ENCODE data around the gene APOC3.
A peak's percentile ranks its signal among the peaks of the same experiment; 100 is the strongest.

The APOC3 gene

DNA sequence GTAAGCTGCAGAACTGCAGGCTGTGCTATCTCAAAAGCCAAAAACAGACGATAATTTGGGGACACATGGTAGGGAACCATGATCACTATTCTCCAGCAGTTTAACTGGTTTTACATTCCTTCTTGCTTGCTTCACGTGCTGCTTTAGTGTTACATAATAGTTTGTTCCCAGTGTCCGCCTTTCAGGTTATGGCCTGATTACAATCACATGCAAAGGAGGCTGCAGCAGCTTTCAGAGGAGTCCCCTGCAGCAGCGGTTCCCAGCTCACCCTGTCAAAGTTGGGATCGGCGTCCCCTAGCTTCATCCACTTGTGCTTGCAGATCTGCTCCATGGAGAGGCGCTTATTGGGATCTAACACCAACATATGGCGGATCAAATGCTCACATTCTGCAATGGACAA is 46.9 kb downstream of the APOC3 start:
- TF ChIP-seq, protein P1, sequence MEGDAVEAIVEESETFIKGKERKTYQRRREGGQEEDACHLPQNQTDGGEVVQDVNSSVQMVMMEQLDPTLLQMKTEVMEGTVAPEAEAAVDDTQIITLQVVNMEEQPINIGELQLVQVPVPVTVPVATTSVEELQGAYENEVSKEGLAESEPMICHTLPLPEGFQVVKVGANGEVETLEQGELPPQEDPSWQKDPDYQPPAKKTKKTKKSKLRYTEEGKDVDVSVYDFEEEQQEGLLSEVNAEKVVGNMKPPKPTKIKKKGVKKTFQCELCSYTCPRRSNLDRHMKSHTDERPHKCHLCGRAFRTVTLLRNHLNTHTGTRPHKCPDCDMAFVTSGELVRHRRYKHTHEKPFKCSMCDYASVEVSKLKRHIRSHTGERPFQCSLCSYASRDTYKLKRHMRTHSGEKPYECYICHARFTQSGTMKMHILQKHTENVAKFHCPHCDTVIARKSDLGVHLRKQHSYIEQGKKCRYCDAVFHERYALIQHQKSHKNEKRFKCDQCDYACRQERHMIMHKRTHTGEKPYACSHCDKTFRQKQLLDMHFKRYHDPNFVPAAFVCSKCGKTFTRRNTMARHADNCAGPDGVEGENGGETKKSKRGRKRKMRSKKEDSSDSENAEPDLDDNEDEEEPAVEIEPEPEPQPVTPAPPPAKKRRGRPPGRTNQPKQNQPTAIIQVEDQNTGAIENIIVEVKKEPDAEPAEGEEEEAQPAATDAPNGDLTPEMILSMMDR (IDR thresholded peaks at IDR 0.05; ENCODE audit: low read depth, low read length): no peak
- no peak for DNase-seq (ENCODE audit: extremely low read depth, low read depth)

DNA sequence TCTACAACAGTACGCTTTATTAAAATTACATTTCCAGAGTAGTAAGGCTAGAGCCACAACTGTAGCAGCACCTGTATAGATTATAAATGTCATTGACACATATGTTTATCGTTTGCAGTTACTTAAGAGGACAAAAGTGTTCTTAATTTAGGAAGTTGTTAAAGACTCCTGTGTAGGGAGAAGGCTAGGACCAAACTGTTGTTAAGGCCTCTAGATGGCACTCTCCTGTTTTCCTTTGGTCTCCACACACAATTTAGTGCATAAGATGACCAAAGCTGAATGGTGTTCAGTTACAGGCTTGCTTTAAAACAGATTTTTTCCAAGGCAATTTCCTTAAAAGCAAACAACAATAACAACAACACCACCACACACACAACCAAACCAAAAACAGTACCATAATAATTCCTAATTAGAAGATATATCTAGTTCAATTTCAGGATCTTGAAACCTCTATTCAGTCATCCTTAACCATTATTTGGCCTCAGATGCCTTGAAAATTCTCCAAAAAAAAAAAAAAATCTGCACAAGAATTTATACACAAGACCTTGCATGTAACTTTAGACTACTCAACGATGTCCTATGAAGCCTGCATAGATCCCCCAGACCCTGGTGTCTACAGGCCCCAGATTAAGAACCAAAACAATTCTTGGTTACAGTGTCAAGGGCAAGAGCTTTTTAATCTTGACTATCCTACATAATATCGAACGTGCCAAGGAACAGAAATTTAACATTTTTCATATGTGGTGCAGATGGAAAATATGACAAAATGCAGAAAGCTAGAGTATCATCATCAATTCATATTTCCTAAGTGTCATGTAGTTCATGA is 50.3 kb downstream of the APOC3 start:
- TF ChIP-seq, protein P1 (IDR thresholded peaks at IDR 0.05; ENCODE audit: low read depth, low read length): peak; percentile 80
- DNase-seq (ENCODE audit: extremely low read depth, low read depth): peak; percentile 70

DNA sequence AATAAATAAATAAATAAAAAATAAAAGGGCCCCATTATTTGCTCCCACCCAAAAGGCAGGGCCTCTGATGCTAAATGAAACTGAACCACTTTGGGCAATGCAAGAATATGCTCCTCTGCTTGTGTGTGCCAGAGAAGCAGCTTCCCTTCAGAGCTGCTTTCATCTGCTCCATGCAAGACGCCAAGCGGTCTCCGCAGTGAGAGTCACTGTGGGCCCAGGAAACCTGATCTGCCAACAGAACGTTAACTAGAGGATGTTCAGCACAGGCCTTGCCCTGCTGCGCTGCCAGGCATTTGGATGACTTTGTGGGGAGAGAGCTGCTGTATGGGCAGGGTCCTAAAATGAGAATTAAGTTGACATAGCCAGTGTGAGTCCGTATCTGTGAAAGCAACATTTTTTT is 51.4 kb downstream of the APOC3 start:
- TF ChIP-seq, protein P1 (IDR thresholded peaks at IDR 0.05; ENCODE audit: low read depth, low read length): no peak
- DNase-seq (ENCODE audit: extremely low read depth, low read depth): no peak

DNA sequence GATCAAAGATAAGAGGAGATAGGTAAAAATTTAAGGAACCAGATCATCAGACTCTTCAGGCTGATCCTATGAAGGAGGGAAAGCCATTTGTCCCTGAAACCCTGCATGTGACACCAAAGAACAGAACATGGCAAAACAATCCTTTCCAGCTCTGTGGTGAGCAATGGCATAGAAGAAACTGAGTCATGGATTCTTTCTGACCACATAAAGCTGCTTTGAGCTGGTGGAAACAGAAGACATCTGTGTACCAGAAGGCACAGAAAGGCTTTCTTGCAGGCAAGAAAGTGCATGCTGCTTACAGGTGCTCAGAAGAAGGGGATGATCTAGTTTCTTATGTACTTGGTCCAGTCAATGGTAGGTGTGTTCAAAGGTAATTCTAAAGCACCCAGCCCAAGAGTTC is 52.7 kb downstream of the APOC3 start:
- DNase-seq (ENCODE audit: extremely low read depth, low read depth): peak; percentile 44
- TF ChIP-seq, protein P1 (IDR thresholded peaks at IDR 0.05; ENCODE audit: low read depth, low read length): no peak

Data from AG09319 (cell line).